Mesendoderm (in vitro differentiated cells): ENCODE data around the gene OR1I1. TPM values are rescaled to one million over a fixed set of nuclear protein-coding genes. Genes with fewer than 3 reads are reported as not detected.

Experiments
- DNase-seq: peaks from one replicate; pipeline ENCODE4 v3.0.0; 2013
- H2AK5ac ChIP-seq: 2 replicates; pipeline ENCODE4 v1.6.1; 2013; ENCODE audit warnings: low read length, inconsistent platforms
- H2BK120ac ChIP-seq: 2 replicates; pipeline ENCODE4 v1.6.1; 2013; ENCODE audit warnings: low read depth, mild to moderate bottlenecking, low read length, moderate library complexity, mixed read lengths
- H2BK15ac ChIP-seq: replicated peaks from 2 replicates; pipeline ENCODE4 v1.6.1; 2013; ENCODE audit warnings: low read depth, mild to moderate bottlenecking, moderate library complexity
- H2BK5ac ChIP-seq: 2 replicates; pipeline ENCODE4 v1.6.1; 2013; ENCODE audit warnings: low read length, inconsistent platforms
- H3K18ac ChIP-seq: 2 replicates; pipeline ENCODE4 v1.6.1; 2013; ENCODE audit warnings: mild to moderate bottlenecking, low read length, mixed read lengths
- H3K23ac ChIP-seq: one replicate; pipeline ENCODE4 v1.6.1; 2013; ENCODE audit warnings: low read length
- H3K27ac ChIP-seq: 2 replicates; pipeline ENCODE4 v1.5.1; 2013; ENCODE audit warnings: low read depth, mild to moderate bottlenecking, inconsistent platforms, low read length, moderate library complexity
- H3K27me3 ChIP-seq: 2 replicates; pipeline ENCODE4 v1.6.1; 2013; ENCODE audit warnings: low read length, control low read depth, mild to moderate bottlenecking, inconsistent platforms; ENCODE audit not compliant: insufficient read depth, poor library complexity
- H3K36me3 ChIP-seq: 2 replicates; pipeline ENCODE4 v1.6.1; 2013; ENCODE audit warnings: low read length, inconsistent platforms; ENCODE audit not compliant: control insufficient read depth, insufficient read depth
- H3K4ac ChIP-seq: one replicate; pipeline ENCODE4 v1.6.1; 2013; ENCODE audit warnings: low read depth, mild to moderate bottlenecking, low read length, moderate library complexity
- H3K4me1 ChIP-seq: 2 replicates; pipeline ENCODE4 v1.6.1; 2013; ENCODE audit warnings: low read depth, low read length, inconsistent platforms; ENCODE audit not compliant: control insufficient read depth
- H3K4me2 ChIP-seq: 2 replicates; pipeline ENCODE4 v1.6.1; 2013; ENCODE audit warnings: low read length
- H3K4me3 ChIP-seq: 2 replicates; pipeline ENCODE4 v1.5.1; 2013; ENCODE audit warnings: mild to moderate bottlenecking, low read length
- H3K56ac ChIP-seq: one replicate; pipeline ENCODE4 v1.6.1; 2013; ENCODE audit warnings: low read length
- H3K79me1 ChIP-seq: 2 replicates; pipeline ENCODE4 v1.6.1; 2013; ENCODE audit warnings: low read length, inconsistent platforms
- H3K79me2 ChIP-seq: 2 replicates; pipeline ENCODE4 v1.6.1; 2013; ENCODE audit warnings: mild to moderate bottlenecking, low read length; ENCODE audit not compliant: control insufficient read depth, insufficient read depth
- H3K9ac ChIP-seq: 2 replicates; pipeline ENCODE4 v1.6.1; 2013; ENCODE audit warnings: low read length, inconsistent platforms
- H4K5ac ChIP-seq: one replicate; pipeline ENCODE4 v1.6.1; 2013; ENCODE audit warnings: low read length
- H4K8ac ChIP-seq: one replicate; pipeline ENCODE4 v1.6.1; 2013; ENCODE audit warnings: low read depth, mild to moderate bottlenecking, control low read depth, low read length, moderate library complexity
- WGBS: extraction: QIAGEN DNeasy Blood & Tissue Kit; methylation state at CpG from one replicate; pipeline ENCODE4 v1.1.7; 2013; ENCODE audit warnings: low lambda C conversion rate, missing lambda C conversion rate; ENCODE audit not compliant: insufficient coverage; ENCODE audit errors: extremely low coverage; 5-methylcytosine and 5-hydroxymethylcytosine counted together
- polyA plus RNA-seq, 2 experiments: library from polyadenylated mRNA; stranded (reverse); fragments of 200-250 nt; gene quantifications; one replicate each; pipeline ENCODE4 v1.2.3, GENCODE V29; 2013

Gene OR1I1
- not detected for polyA plus RNA-seq (2013, experiment 1 of 2)
- polyA plus RNA-seq (2013, experiment 2 of 2), result not detected

GRCh38 chr19:15081911-15082310 is at the start of gene OR1I1:
OR1I1 (plus strand) TSS chr19:15082211; CDS start chr19:15087066, 4,855 bp downstream.
- Histone ChIP-seq H2BK120ac (no peak within 1 kb of the TSS), H3K4ac (no peak within 1 kb of the TSS), H2BK15ac (no peak within 1 kb of the TSS), H3K18ac (no peak within 1 kb of the TSS), H4K5ac (no peak within 1 kb of the TSS), H3K79me1 (no peaks in the 10 kb centered on the region), H3K4me1 (no peaks in the 10 kb centered on the region), H4K8ac (no peak within 1 kb of the TSS), H3K36me3 (no peaks in the 10 kb centered on the region), H3K4me2 (no peak within 1 kb of the TSS), H3K27ac (no peak within 1 kb of the TSS), H3K56ac (no peak within 1 kb of the TSS), H3K79me2 (no peaks in the 10 kb centered on the region), H3K4me3 (no peak within 1 kb of the TSS), H3K23ac (no peak within 1 kb of the TSS), H3K27me3 (no peaks in the 10 kb centered on the region), H3K9ac (no peak within 1 kb of the TSS), H2BK5ac (no peak within 1 kb of the TSS), H2AK5ac (no peak within 1 kb of the TSS)
- no CpG with 5 or more reads among the region's 6 CpGs for WGBS
- DNase-seq, result no peak

- Histone ChIP-seq H3K4me1 (no peaks in the 10 kb centered on the region), H3K23ac (no peak overlapping the region), H2BK5ac (no peak overlapping the region), H3K18ac (no peak overlapping the region), H3K56ac (no peak overlapping the region), H3K9ac (no peak overlapping the region), H3K27me3 (no peaks in the 10 kb centered on the region), H4K5ac (no peak overlapping the region), H2BK120ac (no peak overlapping the region), H2AK5ac (no peak overlapping the region), H3K79me2 (no peaks in the 10 kb centered on the region), H3K36me3 (no peaks in the 10 kb centered on the region), H3K4ac (no peak overlapping the region), H3K4me2 (no peak overlapping the region), H3K79me1 (no peaks in the 10 kb centered on the region), H3K27ac (no peak overlapping the region), H2BK15ac (no peak overlapping the region), H3K4me3 (no peak overlapping the region), H4K8ac (no peak overlapping the region)
- WGBS, result no CpG with 5 or more reads among the region's 1 CpG
- DNase-seq, result no peak
Measured at GRCh38 chr19:15035795-15036311, 46.2 kb upstream of the OR1I1 start.

GRCh38 chr19:15037586-15037985 is 44.4 kb upstream of the OR1I1 start:
- no peak overlapping the region for H2BK5ac ChIP-seq
- no peak overlapping the region for H3K9ac ChIP-seq
- H3K36me3 ChIP-seq, result no peaks in the 10 kb centered on the region
- H3K56ac ChIP-seq, result no peak overlapping the region
- H3K27me3 ChIP-seq, result no peaks in the 10 kb centered on the region
- H3K18ac ChIP-seq, result no peak overlapping the region
- H2BK120ac ChIP-seq, result no peak overlapping the region
- no peak overlapping the region for H3K4me2 ChIP-seq
- H4K5ac ChIP-seq, result no peak overlapping the region
- no CpG with 5 or more reads among the region's 4 CpGs for WGBS
- no peak for DNase-seq
- no peaks in the 10 kb centered on the region for H3K79me1 ChIP-seq
- no peaks in the 10 kb centered on the region for H3K4me1 ChIP-seq
- no peak overlapping the region for H3K27ac ChIP-seq
- H2AK5ac ChIP-seq, result no peak overlapping the region
- H4K8ac ChIP-seq, result no peak overlapping the region
- no peak overlapping the region for H2BK15ac ChIP-seq
- H3K4me3 ChIP-seq, result no peak overlapping the region
- H3K79me2 ChIP-seq, result no peaks in the 10 kb centered on the region
- H3K4ac ChIP-seq, result no peak overlapping the region
- H3K23ac ChIP-seq, result no peak overlapping the region

- no peak overlapping the region for H3K56ac ChIP-seq
- no peaks in the 10 kb centered on the region for H3K79me1 ChIP-seq
- no peak overlapping the region for H3K9ac ChIP-seq
- no CpG with 5 or more reads among the region's 3 CpGs for WGBS
- no peak overlapping the region for H3K4ac ChIP-seq
- no peak overlapping the region for H2BK15ac ChIP-seq
- no peak overlapping the region for H3K27ac ChIP-seq
- no peak overlapping the region for H3K4me2 ChIP-seq
- no peak overlapping the region for H2BK5ac ChIP-seq
- no peaks in the 10 kb centered on the region for H3K36me3 ChIP-seq
- H3K23ac ChIP-seq, result no peak overlapping the region
- H3K79me2 ChIP-seq, result no peaks in the 10 kb centered on the region
- no peaks in the 10 kb centered on the region for H3K27me3 ChIP-seq
- H2BK120ac ChIP-seq, result no peak overlapping the region
- DNase-seq, result no peak
- H2AK5ac ChIP-seq, result no peak overlapping the region
- no peaks in the 10 kb centered on the region for H3K4me1 ChIP-seq
- no peak overlapping the region for H4K5ac ChIP-seq
- H3K18ac ChIP-seq, result no peak overlapping the region
- H3K4me3 ChIP-seq, result no peak overlapping the region
- H4K8ac ChIP-seq, result no peak overlapping the region
Measured at GRCh38 chr19:15038294-15038693, 43.7 kb upstream of the OR1I1 start.

- DNase-seq, result no peak
- no CpG with 5 or more reads among the region's 1 CpG for WGBS
Measured at GRCh38 chr19:15042003-15042402, 40.0 kb upstream of the OR1I1 start.

GRCh38 chr19:15042826-15043225 is 39.2 kb upstream of the OR1I1 start:
- Histone ChIP-seq H3K36me3 (no peaks in the 10 kb centered on the region), H2AK5ac (no peak overlapping the region), H2BK15ac (no peak overlapping the region), H3K4me3 (no peak overlapping the region), H3K4me2 (no peak overlapping the region), H2BK120ac (no peak overlapping the region), H3K27ac (no peak overlapping the region), H3K79me2 (no peaks in the 10 kb centered on the region), H3K18ac (no peak overlapping the region), H3K56ac (no peak overlapping the region), H3K79me1 (no peaks in the 10 kb centered on the region), H3K4me1 (no peaks in the 10 kb centered on the region), H3K4ac (no peak overlapping the region), H3K27me3 (no peaks in the 10 kb centered on the region), H3K9ac (no peak overlapping the region), H2BK5ac (no peak overlapping the region), H3K23ac (no peak overlapping the region), H4K5ac (no peak overlapping the region), H4K8ac (no peak overlapping the region)
- WGBS, result no CpG with 5 or more reads among the region's 2 CpGs
- DNase-seq, result no peak

More at GRCh38 chr19:15042003-15042402, 40.0 kb upstream of the OR1I1 start:
- no peak overlapping the region for H3K9ac ChIP-seq
- no peak overlapping the region for H3K23ac ChIP-seq
- no peak overlapping the region for H3K4ac ChIP-seq
- no peak overlapping the region for H2BK120ac ChIP-seq
- no peak overlapping the region for H3K27ac ChIP-seq
- no peaks in the 10 kb centered on the region for H3K36me3 ChIP-seq
- H3K56ac ChIP-seq, result no peak overlapping the region
- H3K18ac ChIP-seq, result no peak overlapping the region
- no peak overlapping the region for H3K4me3 ChIP-seq
- no peak overlapping the region for H4K8ac ChIP-seq
- H3K79me2 ChIP-seq, result no peaks in the 10 kb centered on the region
- H2BK5ac ChIP-seq, result no peak overlapping the region
- H4K5ac ChIP-seq, result no peak overlapping the region
- H2BK15ac ChIP-seq, result no peak overlapping the region
- no peaks in the 10 kb centered on the region for H3K4me1 ChIP-seq
- H3K4me2 ChIP-seq, result no peak overlapping the region
- H3K27me3 ChIP-seq, result no peaks in the 10 kb centered on the region
- H2AK5ac ChIP-seq, result no peak overlapping the region
- H3K79me1 ChIP-seq, result no peaks in the 10 kb centered on the region
